IMR-90 (cell line): Measurements from ENCODE around the gene PAFAH2. TPM values are rescaled to one million over a fixed set of nuclear protein-coding genes. Genes with fewer than 3 reads are reported as not detected.

Experiments used
- ATAC-seq: fragments of 200-7000 bp; cut with Tn5 transposase; 2 replicates; pipeline ENCODE4 v1.9.1; 2020; ENCODE audit warnings: low read depth, mild to moderate bottlenecking, moderate library complexity
- BruUV-seq: library from RNA; stranded (reverse); fragments of 400-500 nt; replicated peaks from 2 replicates; lab custom pipeline; 2021; lab: Mats Ljungman, UMichigan
- CTCF ChIA-PET: fragments of 300-600 bp; formaldehyde crosslinking; extraction: SDS; loops from one replicate; lab custom pipeline; 2021; ENCODE audit warnings: antibody characterized with exemption; lab: Yijun Ruan, JAX
- POLR2A ChIA-PET: fragments of 300-600 bp; sonication (Branson Sonifier 250); formaldehyde crosslinking; loops from one replicate; lab custom pipeline; 2022; ENCODE audit warnings: antibody characterized with exemption; ENCODE audit not compliant: unreplicated experiment; lab: Charles Lee
- DNase-seq: peaks from one replicate; pipeline ENCODE4 v3.0.0; 2013
- H2AFZ ChIP-seq: replicated peaks from 2 replicates; pipeline ENCODE3; 2013; ENCODE audit warnings: low read length, mild to moderate bottlenecking; ENCODE audit not compliant: poor library complexity
- H2AK5ac ChIP-seq: 2 replicates; pipeline ENCODE4 v1.6.1; 2013; ENCODE audit warnings: low read depth, low read length, inconsistent platforms
- H2AK9ac ChIP-seq: replicated peaks from 2 replicates; pipeline ENCODE3; 2013; ENCODE audit warnings: mild to moderate bottlenecking, low read depth, low read length, moderate library complexity; ENCODE audit not compliant: poor library complexity
- H2BK120ac ChIP-seq: 2 replicates; pipeline ENCODE4 v1.6.1; 2013; ENCODE audit warnings: low read depth, low read length, inconsistent platforms
- H2BK15ac ChIP-seq: 3 replicates; pipeline ENCODE4 v1.6.1; 2013; ENCODE audit warnings: low read depth, low read length, inconsistent platforms
- H2BK20ac ChIP-seq: 2 replicates; pipeline ENCODE4 v1.6.1; 2013; ENCODE audit warnings: low read depth, mild to moderate bottlenecking, inconsistent platforms, low read length, moderate library complexity
- H2BK5ac ChIP-seq: 2 replicates; pipeline ENCODE4 v1.6.1; 2013; ENCODE audit warnings: mild to moderate bottlenecking, low read depth, low read length, inconsistent platforms; ENCODE audit not compliant: poor library complexity, severe bottlenecking
- H3K14ac ChIP-seq: replicated peaks from 2 replicates; pipeline ENCODE4 v1.6.1; 2013; ENCODE audit warnings: low read depth, low read length, inconsistent platforms
- H3K18ac ChIP-seq: 2 replicates; pipeline ENCODE4 v1.6.1; 2013; ENCODE audit warnings: low read depth, low read length, control low read depth
- H3K23ac ChIP-seq: 2 replicates; pipeline ENCODE4 v1.6.1; 2013; ENCODE audit warnings: low read depth, low read length, inconsistent platforms
- H3K27ac ChIP-seq: 2 replicates; pipeline ENCODE4 v1.5.1; 2013; ENCODE audit warnings: mild to moderate bottlenecking, control low read depth, low read length; ENCODE audit not compliant: insufficient read depth
- H3K27me3 ChIP-seq: 2 replicates; pipeline ENCODE4 v1.6.1; 2013; ENCODE audit warnings: low read length; ENCODE audit not compliant: control insufficient read depth, insufficient read depth
- H3K36me3 ChIP-seq: 2 replicates; pipeline ENCODE4 v1.6.1; 2013; ENCODE audit warnings: low read length, mixed read lengths; ENCODE audit not compliant: control insufficient read depth, insufficient read depth
- H3K4ac ChIP-seq: 2 replicates; pipeline ENCODE4 v1.6.1; 2013; ENCODE audit warnings: low read depth, low read length, inconsistent platforms
- H3K4me1 ChIP-seq: 2 replicates; pipeline ENCODE4 v1.6.1; 2013; ENCODE audit warnings: low read length, mixed read lengths; ENCODE audit not compliant: control insufficient read depth, insufficient read depth
- H3K4me2 ChIP-seq: 2 replicates; pipeline ENCODE4 v1.6.1; 2013; ENCODE audit warnings: low read depth, mild to moderate bottlenecking, control low read depth, low read length, moderate library complexity
- H3K4me3 ChIP-seq: 2 replicates; pipeline ENCODE4 v1.5.1; 2013; ENCODE audit warnings: low read depth, mild to moderate bottlenecking, control low read depth, low read length, moderate library complexity; ENCODE audit not compliant: insufficient read depth
- H3K56ac ChIP-seq: 2 replicates; pipeline ENCODE4 v1.6.1; 2013; ENCODE audit warnings: low read length, inconsistent platforms; ENCODE audit not compliant: insufficient read depth; ENCODE audit errors: extremely low read depth
- H3K79me1 ChIP-seq, 2 experiments: 2 replicates each; pipeline ENCODE4 v1.6.1; 2013; ENCODE audit warnings: low read length in 2 of 2, inconsistent platforms in 1 of 2, low read depth in 1 of 2
- H3K9ac ChIP-seq: 2 replicates; pipeline ENCODE4 v1.6.1; 2013; ENCODE audit warnings: low read depth, low read length, control low read depth
- H3K9me1 ChIP-seq: 2 replicates; pipeline ENCODE4 v1.6.1; 2013; ENCODE audit warnings: low read length, inconsistent platforms; ENCODE audit not compliant: insufficient read depth
- H3K9me3 ChIP-seq: 2 replicates; pipeline ENCODE4 v1.6.1; 2013; ENCODE audit warnings: low read length; ENCODE audit not compliant: control insufficient read depth, insufficient read depth
- H4K20me1 ChIP-seq: 2 replicates; pipeline ENCODE4 v1.6.1; 2013; ENCODE audit warnings: low read length, inconsistent platforms; ENCODE audit not compliant: insufficient read depth
- H4K5ac ChIP-seq: 2 replicates; pipeline ENCODE4 v1.6.1; 2013; ENCODE audit warnings: mild to moderate bottlenecking, low read depth, low read length, control low read depth
- H4K8ac ChIP-seq, 2 experiments: 2 replicates each; pipeline ENCODE4 v1.6.1; 2013; ENCODE audit warnings: low read depth in 2 of 2, low read length in 2 of 2, control low read depth in 1 of 2, inconsistent platforms in 1 of 2
- H4K91ac ChIP-seq: 2 replicates; pipeline ENCODE4 v1.6.1; 2013; ENCODE audit warnings: low read depth, low read length, inconsistent platforms; ENCODE audit not compliant: insufficient read depth
- BHLHE40 ChIP-seq: fragments of 150-350 bp; IDR thresholded peaks from 2 replicates; pipeline ENCODE4 v1.6.1; 2016; ENCODE audit warnings: mild to moderate bottlenecking, low read depth, low read length
- CEBPB ChIP-seq: IDR thresholded peaks from 2 replicates; pipeline ENCODE4 v1.6.1; 2012; ENCODE audit warnings: low read depth, low read length, improper control_type of control experiment
- CHD1 ChIP-seq: IDR thresholded peaks from 2 replicates; pipeline ENCODE4 v1.6.1; 2012; ENCODE audit warnings: low read depth, low read length, improper control_type of control experiment
- ELK1 ChIP-seq: fragments of 150-350 bp; IDR thresholded peaks from 2 replicates; pipeline ENCODE4 v1.6.1; 2016; ENCODE audit warnings: low read depth, mild to moderate bottlenecking, low read length, moderate library complexity, borderline replicate concordance
- FOS ChIP-seq: fragments of 150-350 bp; IDR thresholded peaks from 2 replicates; pipeline ENCODE4 v1.6.1; 2016; ENCODE audit warnings: low read depth, low read length
- MAFK ChIP-seq: IDR thresholded peaks from 2 replicates; pipeline ENCODE4 v1.6.1; 2012; ENCODE audit warnings: low read depth, low read length, improper control_type of control experiment
- MAZ ChIP-seq: IDR thresholded peaks from 2 replicates; pipeline ENCODE4 v1.6.1; 2012; ENCODE audit warnings: low read depth, mild to moderate bottlenecking, low read length, improper control_type of control experiment, moderate library complexity, borderline replicate concordance
- MXI1 ChIP-seq: IDR thresholded peaks from 2 replicates; pipeline ENCODE4 v1.6.1; 2012; ENCODE audit warnings: low read depth, mild to moderate bottlenecking, low read length, moderate library complexity, borderline replicate concordance
- NFE2L2 ChIP-seq: fragments of 150-350 bp; IDR thresholded peaks from 2 replicates; pipeline ENCODE4 v1.6.1; 2016; ENCODE audit warnings: low read depth, mild to moderate bottlenecking, low read length
- RAD21 ChIP-seq: IDR thresholded peaks from 2 replicates; pipeline ENCODE4 v1.6.1; 2012; ENCODE audit warnings: low read length, improper control_type of control experiment
- RCOR1 ChIP-seq: IDR thresholded peaks from 2 replicates; pipeline ENCODE4 v1.6.1; 2012; ENCODE audit warnings: mild to moderate bottlenecking, low read length, improper control_type of control experiment; ENCODE audit not compliant: insufficient replicate concordance
- SMC3 ChIP-seq: fragments of 150-350 bp; IDR thresholded peaks from 2 replicates; pipeline ENCODE4 v1.6.1; 2016; ENCODE audit warnings: low read depth, mild to moderate bottlenecking, antibody characterized with exemption, low read length, moderate library complexity
- WGBS, 2 experiments: methylation state at CpG; one replicate each; pipeline versions ENCODE4 v1.1.5 to v1.1.7; 2013; ENCODE audit warnings: missing lambda C conversion rate in 2 of 2; ENCODE audit not compliant: insufficient read length in 1 of 2; ENCODE audit errors: extremely low coverage in 2 of 2; 5-methylcytosine and 5-hydroxymethylcytosine counted together
- dilution Hi-C: fragments of 300-500 bp; cut with HindIII; formaldehyde crosslinking; loops from one replicate; pipeline ENCODE4 v1.14.3; 2018; ENCODE audit warnings: low sequenced_read_pairs; ENCODE audit not compliant: unreplicated experiment
- in situ Hi-C: fragments of 300-500 bp; cut with MboI; formaldehyde crosslinking; loops from 3 replicates; pipeline ENCODE4 v1.14.3; 2019; ENCODE audit warnings: low sequenced_read_pairs, inconsistent platforms, mixed read lengths
- intact Hi-C: fragments of 100-400 bp; cut with micrococcal nuclease; formaldehyde crosslinking; loops from 2 replicates; pipeline ENCODE4 v1.10.0; 2022
- polyA plus RNA-seq, 3 experiments: library from polyadenylated mRNA; depleted of rRNA; stranded (reverse); fragments of >200 nt; gene quantifications; 2 replicates each; pipeline ENCODE4 v1.2.3, GENCODE V29; 2012; ENCODE audit warnings: low replicate concordance in 1 of 3
- total RNA-seq: library from RNA; depleted of rRNA; stranded (reverse); fragments of >200 nt; gene quantifications from 2 replicates; pipeline ENCODE4 v1.2.3, GENCODE V29; 2012
- TF ChIP-seq, protein P1 (sequence below): conservative IDR thresholded peaks from 2 replicates; pipeline ENCODE4 v1.5.1; 2012; ENCODE audit warnings: mild to moderate bottlenecking, low read depth, low read length, improper control_type of control experiment

The PAFAH2 gene
- total and polyA plus RNA-seq, 2 of the 4 experiments (the other 2 are of a cell fraction): 8.3 to 12.2 TPM

- no peak for TF ChIP-seq RAD21
Observed at GRCh38 chr1:26034504-26035202, 36.8 kb upstream of the PAFAH2 start (continued).

- Histone ChIP-seq H3K36me3 (no peaks in the 10 kb centered on the region), H3K9me3 (no peaks in the 10 kb centered on the region), H2AK9ac (no peak overlapping the region), H4K5ac (no peak overlapping the region), H3K14ac (no peak overlapping the region), H3K18ac (no peak overlapping the region), H2BK15ac (no peak overlapping the region), H2BK120ac (no peak overlapping the region), H3K4me3 (no peak overlapping the region), H3K79me1 (no peaks in the 10 kb centered on the region), H4K8ac (no peak overlapping the region), H3K9me1 (0 out of 2 replicates have a peak, but pooled peaks cover 3% of the 10 kb centered on the region), H2AFZ (no peak overlapping the region), H2BK5ac (no peak overlapping the region), H3K4me1 (peaks cover 6% of the 10 kb centered on the region), H3K4ac (no peak overlapping the region), H3K23ac (no peak overlapping the region), H2AK5ac (no peak overlapping the region), H4K91ac (no peak overlapping the region), H2BK20ac (no peak overlapping the region), H3K56ac (no peak overlapping the region), H4K20me1 (no peaks in the 10 kb centered on the region), H3K9ac (no peak overlapping the region), H3K27ac (no peak overlapping the region), H3K27me3 (peaks cover 3% of the 10 kb centered on the region; the same call in 1 of the 2 replicates), H3K4me2 (no peak overlapping the region)
- 100% methylated on average over 1 of the region's 12 CpGs; no CpG with 5 or more reads in 1 of the 2 experiments for WGBS, 2 experiments
- DNase-seq (no peak), ATAC-seq (no peak)
- ChIA-PET CTCF (no interaction called here), POLR2A (no interaction called here)
- no TSS peak for BruUV-seq
- dilution Hi-C loops (no loop called here), intact Hi-C loops (no loop called here), in situ Hi-C loops (no loop called here)
- TF ChIP-seq MXI1: no peak
- no peak for TF ChIP-seq NFE2L2
- no peak for TF ChIP-seq MAFK
- TF ChIP-seq ELK1: no peak
- no peak for TF ChIP-seq SMC3
- no peak for TF ChIP-seq RAD21
- TF ChIP-seq MAZ: no peak
- TF ChIP-seq FOS: no peak
- TF ChIP-seq, protein P1, sequence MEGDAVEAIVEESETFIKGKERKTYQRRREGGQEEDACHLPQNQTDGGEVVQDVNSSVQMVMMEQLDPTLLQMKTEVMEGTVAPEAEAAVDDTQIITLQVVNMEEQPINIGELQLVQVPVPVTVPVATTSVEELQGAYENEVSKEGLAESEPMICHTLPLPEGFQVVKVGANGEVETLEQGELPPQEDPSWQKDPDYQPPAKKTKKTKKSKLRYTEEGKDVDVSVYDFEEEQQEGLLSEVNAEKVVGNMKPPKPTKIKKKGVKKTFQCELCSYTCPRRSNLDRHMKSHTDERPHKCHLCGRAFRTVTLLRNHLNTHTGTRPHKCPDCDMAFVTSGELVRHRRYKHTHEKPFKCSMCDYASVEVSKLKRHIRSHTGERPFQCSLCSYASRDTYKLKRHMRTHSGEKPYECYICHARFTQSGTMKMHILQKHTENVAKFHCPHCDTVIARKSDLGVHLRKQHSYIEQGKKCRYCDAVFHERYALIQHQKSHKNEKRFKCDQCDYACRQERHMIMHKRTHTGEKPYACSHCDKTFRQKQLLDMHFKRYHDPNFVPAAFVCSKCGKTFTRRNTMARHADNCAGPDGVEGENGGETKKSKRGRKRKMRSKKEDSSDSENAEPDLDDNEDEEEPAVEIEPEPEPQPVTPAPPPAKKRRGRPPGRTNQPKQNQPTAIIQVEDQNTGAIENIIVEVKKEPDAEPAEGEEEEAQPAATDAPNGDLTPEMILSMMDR: no peak
- TF ChIP-seq BHLHE40: no peak
- no peak for TF ChIP-seq CHD1
- no peak for TF ChIP-seq CEBPB
- TF ChIP-seq RCOR1: no peak
Observed at GRCh38 chr1:26032656-26033357, 34.9 kb upstream of the PAFAH2 start.
